ENCODE measurements around the gene BAX. TPM values are rescaled to one million over a fixed set of nuclear protein-coding genes. Genes with fewer than 3 reads are reported as not detected.

The BAX gene
- total and polyA plus RNA-seq, 9 of the 15 experiments (the other 6 are each of a cell fraction or from before 2014, with no cell fraction given) = 3.2 to 95.4 (median 44.5) TPM

DNA sequence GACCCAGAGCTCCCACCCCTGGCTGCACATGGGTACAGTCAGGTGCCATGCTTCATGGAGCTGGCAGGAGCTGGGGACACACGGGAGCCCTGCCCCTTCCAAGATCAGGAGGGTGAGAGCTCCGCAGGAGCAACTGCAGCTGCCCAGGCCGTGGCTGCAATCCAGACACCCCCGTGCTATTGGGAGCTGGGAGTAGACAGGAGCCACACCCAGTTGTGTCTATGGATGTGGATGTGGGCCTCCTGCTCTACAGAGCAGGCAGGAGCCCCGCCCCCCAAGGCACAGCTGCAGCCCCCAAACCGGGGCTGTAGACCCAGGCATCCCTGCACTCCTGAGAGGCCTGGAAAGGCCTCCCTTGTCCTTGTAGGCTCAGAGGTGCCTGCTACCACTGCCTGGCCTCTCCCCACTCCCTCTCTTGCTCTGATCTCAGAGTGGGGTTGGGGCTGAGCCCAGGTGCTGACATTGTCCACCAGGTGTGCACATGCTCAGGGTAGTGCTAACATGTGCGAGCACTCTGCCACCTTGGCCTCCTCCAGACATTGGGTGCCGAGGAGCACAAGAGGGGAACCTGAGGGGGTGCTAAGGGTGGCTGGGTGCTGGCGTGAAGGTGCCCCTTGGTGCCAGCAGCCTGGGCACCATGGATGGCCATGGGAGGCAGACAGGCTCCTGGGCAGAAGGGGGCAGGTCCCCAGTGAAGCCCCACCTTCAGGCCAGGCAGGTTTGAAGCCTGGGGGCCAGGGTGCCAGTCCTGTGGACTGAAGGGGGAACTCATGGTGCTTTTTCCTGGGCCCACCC is 8.0 kb upstream of the BAX start:
- Histone ChIP-seq H3K27ac (ENCODE audit: extremely low read depth, low read depth, low read length) (no peak overlapping the region), H3K9me1 (ENCODE audit: control insufficient read depth, insufficient read depth, low read length) (no peaks in the 10 kb centered on the region), H2AFZ (ENCODE audit: low read depth, low read length) (no peak overlapping the region), H3K4me1 (replicated peaks in 1 of 2; ENCODE audit: control insufficient read depth in 2 of 2, insufficient read depth in 2 of 2, low read length in 2 of 2) (peaks cover 22 to 25% of the 10 kb centered on the region in 2 experiments; a peak in 4 of 5 replicates), H3K9ac (ENCODE audit: insufficient read depth in 1 of 2, low read depth in 2 of 2, low read length in 2 of 2) (no peak overlapping the region), H3K36me3 (ENCODE audit: control insufficient read depth, insufficient read depth, low read length) (no peaks in the 10 kb centered on the region; the same call in 2 of the 3 replicates), H3K4me3 (no peak overlapping the region), H3K27me3 (ENCODE audit: control insufficient read depth in 2 of 2, insufficient read depth in 2 of 2, low read length in 2 of 2) (no peaks in the 10 kb centered on the region), H4K20me1 (replicated peaks; ENCODE audit: control insufficient read depth, insufficient read depth, low read length) (no peaks in the 10 kb centered on the region), H3K9me3 (replicated peaks; ENCODE audit: control insufficient read depth, insufficient read depth, low read depth, low read length) (peaks cover 11% of the 10 kb centered on the region), H3K79me2 (ENCODE audit: control insufficient read depth, insufficient read depth, low read length) (no peaks in the 10 kb centered on the region), H3K4me2 (ENCODE audit: insufficient read depth, low read length) (no peak overlapping the region)
- in situ Hi-C loops (cut with MboI) = no loop called here
- 60% methylated on average over 8 of the region's 9 CpGs for WGBS (ENCODE audit: insufficient coverage, low coverage, missing lambda C conversion rate)
- ATAC-seq = no peak
- intact Hi-C loops (cut with micrococcal nuclease) = no loop called here
- CTCF ChIA-PET (ENCODE audit: low intra/inter-chr PET ratio) = no interaction called here
- BruUV-seq (replicated peaks) = no TSS peak
- POLR2A ChIA-PET = interaction anchor here (0.6 to 1.1 kb wide), 3 partner anchors 21 to 166 kb away, joined by 3 to 7 read pairs (median 4); partner anchors contain the start of gene GYS1
- TF ChIP-seq RFX7 (CRISPR knock-in tag; IDR thresholded peaks at IDR 0.05) = no peak
- TF ChIP-seq, protein P1, sequence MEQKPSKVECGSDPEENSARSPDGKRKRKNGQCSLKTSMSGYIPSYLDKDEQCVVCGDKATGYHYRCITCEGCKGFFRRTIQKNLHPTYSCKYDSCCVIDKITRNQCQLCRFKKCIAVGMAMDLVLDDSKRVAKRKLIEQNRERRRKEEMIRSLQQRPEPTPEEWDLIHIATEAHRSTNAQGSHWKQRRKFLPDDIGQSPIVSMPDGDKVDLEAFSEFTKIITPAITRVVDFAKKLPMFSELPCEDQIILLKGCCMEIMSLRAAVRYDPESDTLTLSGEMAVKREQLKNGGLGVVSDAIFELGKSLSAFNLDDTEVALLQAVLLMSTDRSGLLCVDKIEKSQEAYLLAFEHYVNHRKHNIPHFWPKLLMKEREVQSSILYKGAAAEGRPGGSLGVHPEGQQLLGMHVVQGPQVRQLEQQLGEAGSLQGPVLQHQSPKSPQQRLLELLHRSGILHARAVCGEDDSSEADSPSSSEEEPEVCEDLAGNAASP (IDR thresholded peaks at IDR 0.05) = no peak
- no peak for TF ChIP-seq RUNX1 (IDR thresholded peaks at IDR 0.05; ENCODE audit: low read depth)
- DNase-seq (ENCODE audit: extremely low read depth in 1 of 4, low spot score in 3 of 4) = no peak
- FAIRE-seq = no peak

DNA sequence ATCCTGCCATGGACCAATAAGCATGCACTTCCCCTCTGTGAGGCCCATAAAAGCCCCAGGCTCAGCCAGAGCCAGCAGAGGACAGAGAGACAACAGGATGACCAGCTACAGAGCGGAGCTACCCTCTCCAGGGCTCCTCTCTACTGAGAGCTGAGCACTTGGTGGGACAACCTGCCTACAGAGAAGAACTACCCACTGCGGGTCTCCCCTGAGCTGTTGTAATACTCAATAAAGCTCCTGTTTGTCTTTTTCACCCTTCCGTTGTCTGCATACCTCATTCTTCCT is 7.5 kb upstream of the BAX start:
- FAIRE-seq (no peak), DNase-seq (ENCODE audit: extremely low read depth in 1 of 4, low spot score in 3 of 4) (no peak), ATAC-seq (no peak)
- Histone ChIP-seq H3K4me2 (ENCODE audit: insufficient read depth, low read length) (no peak overlapping the region), H3K36me3 (ENCODE audit: control insufficient read depth, insufficient read depth, low read length) (no peaks in the 10 kb centered on the region; the same call in 2 of the 3 replicates), H2AFZ (ENCODE audit: low read depth, low read length) (no peak overlapping the region), H4K20me1 (replicated peaks; ENCODE audit: control insufficient read depth, insufficient read depth, low read length) (no peaks in the 10 kb centered on the region), H3K79me2 (ENCODE audit: control insufficient read depth, insufficient read depth, low read length) (no peaks in the 10 kb centered on the region), H3K4me1 (replicated peaks in 1 of 2; ENCODE audit: control insufficient read depth in 2 of 2, insufficient read depth in 2 of 2, low read length in 2 of 2) (peaks cover 26 to 28% of the 10 kb centered on the region in 2 experiments; a peak in 4 of 5 replicates), H3K4me3 (no peak overlapping the region), H3K9me1 (ENCODE audit: control insufficient read depth, insufficient read depth, low read length) (no peaks in the 10 kb centered on the region), H3K9ac (ENCODE audit: insufficient read depth in 1 of 2, low read depth in 2 of 2, low read length in 2 of 2) (no peak overlapping the region), H3K27ac (ENCODE audit: extremely low read depth, low read depth, low read length) (no peak overlapping the region), H3K9me3 (replicated peaks; ENCODE audit: control insufficient read depth, insufficient read depth, low read depth, low read length) (peaks cover 11% of the 10 kb centered on the region), H3K27me3 (ENCODE audit: control insufficient read depth in 2 of 2, insufficient read depth in 2 of 2, low read length in 2 of 2) (no peaks in the 10 kb centered on the region)
- ChIA-PET POLR2A (no interaction called here), CTCF (ENCODE audit: low intra/inter-chr PET ratio) (no interaction called here)
- intact Hi-C loops (cut with micrococcal nuclease) = no loop called here
- no TSS peak for BruUV-seq (replicated peaks)
- in situ Hi-C loops (cut with MboI) = no loop called here
- 77% methylated on average over 3 of the region's 3 CpGs for whole genome bisulfite sequencing (ENCODE audit: insufficient coverage, low coverage, missing lambda C conversion rate)
- TF ChIP-seq, protein P2, sequence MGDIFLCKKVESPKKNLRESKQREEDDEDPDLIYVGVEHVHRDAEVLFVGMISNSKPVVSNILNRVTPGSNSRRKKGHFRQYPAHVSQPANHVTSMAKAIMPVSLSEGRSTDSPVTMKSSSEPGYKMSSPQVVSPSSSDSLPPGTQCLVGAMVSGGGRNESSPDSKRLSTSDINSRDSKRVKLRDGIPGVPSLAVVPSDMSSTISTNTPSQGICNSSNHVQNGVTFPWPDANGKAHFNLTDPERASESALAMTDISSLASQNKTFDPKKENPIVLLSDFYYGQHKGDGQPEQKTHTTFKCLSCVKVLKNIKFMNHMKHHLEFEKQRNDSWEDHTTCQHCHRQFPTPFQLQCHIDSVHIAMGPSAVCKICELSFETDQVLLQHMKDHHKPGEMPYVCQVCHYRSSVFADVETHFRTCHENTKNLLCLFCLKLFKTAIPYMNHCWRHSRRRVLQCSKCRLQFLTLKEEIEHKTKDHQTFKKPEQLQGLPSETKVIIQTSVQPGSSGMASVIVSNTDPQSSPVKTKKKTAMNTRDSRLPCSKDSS (IDR thresholded peaks at IDR 0.05; ENCODE audit: low read depth, partially characterized antibody) = peak; percentile 96
- TF ChIP-seq ZEB2 (IDR thresholded peaks at IDR 0.05) = 0 out of 2 replicates have a peak, but pooled peaks have one; percentile 22
- TF ChIP-seq EZH2 (IDR thresholded peaks at IDR 0.05; ENCODE audit: borderline replicate concordance, low read depth, low read length) = no peak
- peak; percentile 81; the same call in 1 of the 2 replicates for TF ChIP-seq CBX1 (IDR thresholded peaks at IDR 0.05; ENCODE audit: low read depth)
- peak; percentile 86; the same call in 1 of the 2 replicates for TF ChIP-seq CBX5 (IDR thresholded peaks at IDR 0.05; ENCODE audit: borderline replicate concordance, low read depth)
- TF ChIP-seq TRIM28 (IDR thresholded peaks at IDR 0.05) = peak; percentile 98
- TF ChIP-seq ZBTB8A (IDR thresholded peaks at IDR 0.05; ENCODE audit: partially characterized antibody) = no peak
- peak; percentile 73; the same call in 1 of the 2 replicates for TF ChIP-seq SPI1 (IDR thresholded peaks at IDR 0.05; ENCODE audit: borderline replicate concordance, low read depth, low read length)
- TF ChIP-seq CBX3 (IDR thresholded peaks at IDR 0.05; ENCODE audit: borderline replicate concordance in 1 of 2, low read length in 2 of 2) = peak in 1 of 2 experiments; percentile 97; a peak in 2 of 3 replicates
- TF ChIP-seq XRCC3 (IDR thresholded peaks at IDR 0.05) = 0 out of 2 replicates have a peak, but pooled peaks have one; percentile 61
- TF ChIP-seq TRIM24 (IDR thresholded peaks at IDR 0.05) = peak; percentile 47 to 81; a peak in 3 of 4 replicates
